ENCODE results near the gene DNER. TPM values are rescaled to one million over a fixed set of nuclear protein-coding genes. Genes with fewer than 3 reads are reported as not detected.

Gene DNER
- total and polyA plus RNA-seq, 2 experiments from 2014 or later = 4.7 to 8.8 TPM

GRCh38 chr2:229620759-229621158, 93.6 kb downstream of the DNER start:
- Histone ChIP-seq H3K9me2 (ENCODE audit: insufficient read depth) (0 out of 2 replicates have a peak, but pooled peaks cover 6% of the 10 kb centered on the region), H3K27me3 (ENCODE audit: insufficient read depth) (no peaks in the 10 kb centered on the region), H4K20me1 (replicated peaks; ENCODE audit: insufficient read depth) (no peaks in the 10 kb centered on the region; the same call in 1 of the 2 replicates), H3K79me2 (replicated peaks; ENCODE audit: insufficient read depth) (no peaks in the 10 kb centered on the region), H2AFZ (no peak overlapping the region), H3K4me1 (ENCODE audit: insufficient read depth) (no peaks in the 10 kb centered on the region; the same call in 1 of the 2 replicates), H3K4me2 (no peak overlapping the region), H3K27ac (ENCODE audit: low read depth) (no peak overlapping the region), H3F3A (replicated peaks; ENCODE audit: low read depth) (no peaks in the 10 kb centered on the region), H3K4me3 (no peak overlapping the region), H3K36me3 (ENCODE audit: insufficient read depth) (no peaks in the 10 kb centered on the region)
- TF ChIP-seq NANOG (IDR thresholded peaks at IDR 0.05; ENCODE audit: borderline replicate concordance) (no peak), ZNF462 (CRISPR knock-in tag; IDR thresholded peaks at IDR 0.05) (no peak), JUNB (IDR thresholded peaks at IDR 0.05; ENCODE audit: unreplicated experiment) (no peak), EZH2phosphoT487 (IDR thresholded peaks at IDR 0.05; ENCODE audit: unreplicated experiment) (no peak), STAT1 (IDR thresholded peaks at IDR 0.05; ENCODE audit: unreplicated experiment) (no peak), ETS1 (IDR thresholded peaks at IDR 0.05) (no peak), EZH2 (IDR thresholded peaks at IDR 0.05; ENCODE audit: low read depth, unreplicated experiment) (no peak), REST (IDR thresholded peaks at IDR 0.05; ENCODE audit: unreplicated experiment) (no peak), CREB1 (CRISPR knock-in tag; IDR thresholded peaks at IDR 0.05; ENCODE audit: low read depth) (no peak), POLR2AphosphoS5 (IDR thresholded peaks at IDR 0.05; ENCODE audit: low read depth) (no peak), ZNF114 (CRISPR knock-in tag; IDR thresholded peaks at IDR 0.05) (no peak), ZNF331 (CRISPR knock-in tag; IDR thresholded peaks at IDR 0.05; ENCODE audit: low read depth) (no peak), CTCF (conservative IDR thresholded peaks at IDR 0.05; ENCODE audit: low read depth in 2 of 2) (no peak)
- H3K4me1 Mint-ChIP-seq = peaks cover 17% of the 10 kb centered on the region; the same call in 2 of the 3 replicates
- peaks cover 8% of the 10 kb centered on the region for H3K27me3 Mint-ChIP-seq (ENCODE audit: insufficient read depth, low read depth, poor library complexity)
- DNase-seq (ENCODE audit: low spot score) (no peak), ATAC-seq (no peak)
- no peak overlapping the region for H3K27ac Mint-ChIP-seq
- no peak overlapping the region for H3K4me3 Mint-ChIP-seq
- no peaks in the 10 kb centered on the region; the same call in 1 of the 3 replicates for H3K9me3 Mint-ChIP-seq
- no peaks in the 10 kb centered on the region for H3K36me3 Mint-ChIP-seq (ENCODE audit: low read depth)

Data from GM23338 (cell line).